HFF-Myc (cell line): ENCODE data around the gene TIMP2.
"Not testable (repeated sequence)": the region's sequence is repeated elsewhere in the genome, so short reads cannot be mapped to it uniquely, and the experiment has no call there.

Source experiments
- DNase-seq: peaks from one replicate; pipeline ENCODE4 v3.0.0-alpha.2; 2011; ENCODE audit warnings: low read depth; ENCODE audit errors: extremely low read depth
- H3K4me3 ChIP-seq: replicated peaks from 2 replicates; pipeline ENCODE4 v1.5.1; 2011; ENCODE audit warnings: low read depth, mild to moderate bottlenecking, control low read depth, low read length
- CTCF ChIP-seq: IDR thresholded peaks from 2 replicates; pipeline ENCODE4 v1.5.1; 2012; ENCODE audit warnings: mild to moderate bottlenecking, low read depth, low read length, control low read depth; ENCODE audit errors: missing control alignments

Gene TIMP2

GRCh38 chr17:78892936-78893379 is 32.2 kb downstream of the TIMP2 start:
- no peak for TF ChIP-seq CTCF
- DNase-seq, result no peak
- no peak overlapping the region for H3K4me3 ChIP-seq

GRCh38 chr17:78892520-78892919 is 32.7 kb downstream of the TIMP2 start:
- H3K4me3 ChIP-seq, result no peak overlapping the region
- DNase-seq, result no peak
- no peak for TF ChIP-seq CTCF

GRCh38 chr17:78892062-78892456 is 33.1 kb downstream of the TIMP2 start:
- no peak for TF ChIP-seq CTCF
- DNase-seq, result no peak
- H3K4me3 ChIP-seq, result no peak overlapping the region

- DNase-seq, result no peak
- TF ChIP-seq CTCF, result no peak
- H3K4me3 ChIP-seq, result no peak overlapping the region
Measured at GRCh38 chr17:78891406-78892061, 33.7 kb downstream of the TIMP2 start.

- no peak for DNase-seq
- no peak for TF ChIP-seq CTCF
- H3K4me3 ChIP-seq, result no peak overlapping the region
Measured at GRCh38 chr17:78890498-78890897, 34.7 kb downstream of the TIMP2 start.

GRCh38 chr17:78890096-78890495 is 35.1 kb downstream of the TIMP2 start:
- not testable (repeated sequence) for DNase-seq, H3K4me3 ChIP-seq

- H3K4me3 ChIP-seq, result no peak overlapping the region
- TF ChIP-seq CTCF, result no peak
- no peak for DNase-seq
Measured at GRCh38 chr17:78889531-78889930, 35.7 kb downstream of the TIMP2 start.
